Prostate gland (tissue), 2 donors: Measurements from ENCODE around the gene PRUNE1. TPM values are rescaled to one million over a fixed set of nuclear protein-coding genes. Genes with fewer than 3 reads are reported as not detected.

Source experiments
- DNase-seq: peaks from one replicate; pipeline ENCODE4 v3.0.0-alpha.2; 2019; ENCODE audit warnings: low spot score
- H3K27ac ChIP-seq, 2 donors: fragments of 200-600 bp; sonication (generic); 2 replicates each; pipeline ENCODE4 v1.5.1; 2017 to 2019
- H3K27me3 ChIP-seq: fragments of 200-600 bp; sonication (generic); replicated peaks from 2 replicates; pipeline ENCODE4 v1.5.1; 2019; ENCODE audit not compliant: insufficient read depth
- H3K36me3 ChIP-seq, 2 donors: fragments of 200-600 bp; sonication (generic); 1 replicate in 1 of 2; 2 replicates in 1 of 2; pipeline versions ENCODE4 v1.5.1 to v1.8.1; 2017 to 2019
- H3K4me1 ChIP-seq: fragments of 200-600 bp; sonication (generic); replicated peaks from 2 replicates; pipeline ENCODE4 v1.5.1; 2019
- H3K4me3 ChIP-seq, 2 donors: fragments of 200-600 bp; sonication (generic); 2 replicates each; pipeline ENCODE4 v1.5.1; 2017 to 2019
- H3K9me3 ChIP-seq: fragments of 200-600 bp; sonication (generic); 2 replicates; pipeline ENCODE4 v1.5.1; 2017
- CTCF ChIP-seq, 4 experiments: fragments of 200-600 bp in 2 of 4; fragments of 450-650 bp in 2 of 4; sonication (generic) in 2 of 4; IDR thresholded peaks; 1 replicate in 3 of 4; 2 replicates in 1 of 4; pipeline ENCODE4 v1.5.1; 2016 to 2019; ENCODE audit warnings: antibody characterized with exemption in 4 of 4, mild to moderate bottlenecking in 2 of 4, moderate library complexity in 2 of 4
- POLR2A ChIP-seq: fragments of 450-650 bp; IDR thresholded peaks from one replicate; pipeline ENCODE4 v1.6.1; 2016; ENCODE audit warnings: antibody characterized with exemption, mild to moderate bottlenecking
- POLR2AphosphoS5 ChIP-seq: sonication (generic); formaldehyde crosslinking; IDR thresholded peaks from one replicate; pipeline ENCODE4 v1.6.1; 2017; ENCODE audit warnings: antibody characterized with exemption
- WGBS: methylation state at CpG from one replicate; pipeline ENCODE4 v1.1.5; 2018; 5-methylcytosine and 5-hydroxymethylcytosine counted together
- intact Hi-C: fragments of 100-400 bp; cut with DNase I; formaldehyde crosslinking; loops from one replicate; pipeline ENCODE4 v1.14.2; 2022
- total RNA-seq, 2 donors: library from RNA; depleted of rRNA; stranded (reverse); fragments of >200 nt; gene quantifications; one replicate each; pipeline ENCODE4 v1.1.0, GENCODE V29; 2016

Gene PRUNE1
- total RNA-seq, 2 donors from 2014 or later: 29.2 to 37.5 TPM

GRCh38 chr1:150995896-150996295 lies 12.4 kb upstream of the PRUNE1 start:
- TF ChIP-seq POLR2A (no peak), POLR2AphosphoS5 (no peak), CTCF (IDR thresholded peaks at IDR 0.05) (peak; percentile 55 to 74 (median 67))
- Histone ChIP-seq H3K4me1 (no peaks in the 10 kb centered on the region), H3K27ac (peak overlapping the region in 1 of 2 donors; percentile 33), H3K27me3 (no peaks in the 10 kb centered on the region), H3K36me3 (peaks cover 9 to 10% of the 10 kb centered on the region in 2 donors), H3K9me3 (no peaks in the 10 kb centered on the region), H3K4me3 (no peak overlapping the region)
- 39% methylated on average over 9 of the region's 9 CpGs for WGBS
- intact Hi-C loops: no loop called here
- no peak for DNase-seq

GRCh38 chr1:150997126-150997872 lies 10.9 kb upstream of the PRUNE1 start:
- Histone ChIP-seq H3K27me3 (no peaks in the 10 kb centered on the region), H3K36me3 (peaks cover 9 to 10% of the 10 kb centered on the region in 2 donors), H3K27ac (no peak overlapping the region), H3K4me1 (no peaks in the 10 kb centered on the region), H3K9me3 (no peaks in the 10 kb centered on the region), H3K4me3 (no peak overlapping the region)
- TF ChIP-seq CTCF (IDR thresholded peaks at IDR 0.05) (no peak), POLR2AphosphoS5 (no peak), POLR2A (no peak)
- no peak for DNase-seq
- WGBS: 79% methylated on average over 20 of the region's 20 CpGs
- intact Hi-C loops: no loop called here

- no peak overlapping the region for H3K4me3 ChIP-seq
- TF ChIP-seq POLR2AphosphoS5: no peak
- TF ChIP-seq POLR2A: no peak
- TF ChIP-seq CTCF (IDR thresholded peaks at IDR 0.05): no peak
- no peaks in the 10 kb centered on the region for H3K27me3 ChIP-seq
- DNase-seq: no peak
- no peak overlapping the region for H3K27ac ChIP-seq
- peaks cover 9 to 10% of the 10 kb centered on the region in 2 donors for H3K36me3 ChIP-seq
- intact Hi-C loops: no loop called here
- no peaks in the 10 kb centered on the region for H3K9me3 ChIP-seq
- H3K4me1 ChIP-seq: peaks cover under 1% of the 10 kb centered on the region
- WGBS: 64% methylated on average over 5 of the region's 5 CpGs
Measured at GRCh38 chr1:150997949-150998348, 10.3 kb upstream of the PRUNE1 start.

- intact Hi-C loops: no loop called here
- Histone ChIP-seq H3K9me3 (no peaks in the 10 kb centered on the region), H3K4me1 (peaks cover 7% of the 10 kb centered on the region), H3K27ac (no peak overlapping the region), H3K36me3 (peaks cover 9 to 10% of the 10 kb centered on the region in 2 donors), H3K4me3 (no peak overlapping the region), H3K27me3 (no peaks in the 10 kb centered on the region)
- no peak for DNase-seq
- 74% methylated on average over 17 of the region's 17 CpGs for WGBS
- TF ChIP-seq CTCF (IDR thresholded peaks at IDR 0.05) (no peak), POLR2AphosphoS5 (no peak), POLR2A (no peak)
Measured at GRCh38 chr1:150999051-150999674, 9.1 kb upstream of the PRUNE1 start.

GRCh38 chr1:150999926-151000325 lies 8.3 kb upstream of the PRUNE1 start:
- H3K27me3 ChIP-seq: no peaks in the 10 kb centered on the region
- TF ChIP-seq POLR2AphosphoS5 (no peak), POLR2A (no peak), CTCF (IDR thresholded peaks at IDR 0.05) (no peak)
- 90% methylated on average over 2 of the region's 2 CpGs for WGBS
- no peak overlapping the region for H3K4me3 ChIP-seq
- no peaks in the 10 kb centered on the region for H3K9me3 ChIP-seq
- H3K36me3 ChIP-seq: peaks cover 9 to 10% of the 10 kb centered on the region in 2 donors
- DNase-seq: no peak
- H3K4me1 ChIP-seq: peaks cover 7% of the 10 kb centered on the region
- H3K27ac ChIP-seq: no peak overlapping the region
- intact Hi-C loops: no loop called here
